GM12891 (cell line): ENCODE measurements around the gene DLG4.

ENCODE experiments used
- PAX5 ChIP-seq: IDR thresholded peaks from 2 replicates; pipeline ENCODE4 v1.6.1; 2011; ENCODE audit warnings: low read length, moderate library complexity, mild to moderate bottlenecking; ENCODE audit not compliant: insufficient read depth, severe bottlenecking
- POLR2A ChIP-seq: IDR thresholded peaks from 2 replicates; pipeline ENCODE4 v1.6.1; 2011; ENCODE audit warnings: low read depth, low read length, control low read depth
- POLR2AphosphoS5 ChIP-seq: IDR thresholded peaks from 2 replicates; pipeline ENCODE4 v1.6.1; 2011; ENCODE audit warnings: low read depth, low read length, control low read depth
- SPI1 ChIP-seq: IDR thresholded peaks from 2 replicates; pipeline ENCODE4 v1.6.1; 2011; ENCODE audit warnings: low read depth, low read length, control low read depth
- TAF1 ChIP-seq: IDR thresholded peaks from 2 replicates; pipeline ENCODE4 v1.6.1; 2011; ENCODE audit warnings: low read depth, low read length, control low read depth

DNA sequence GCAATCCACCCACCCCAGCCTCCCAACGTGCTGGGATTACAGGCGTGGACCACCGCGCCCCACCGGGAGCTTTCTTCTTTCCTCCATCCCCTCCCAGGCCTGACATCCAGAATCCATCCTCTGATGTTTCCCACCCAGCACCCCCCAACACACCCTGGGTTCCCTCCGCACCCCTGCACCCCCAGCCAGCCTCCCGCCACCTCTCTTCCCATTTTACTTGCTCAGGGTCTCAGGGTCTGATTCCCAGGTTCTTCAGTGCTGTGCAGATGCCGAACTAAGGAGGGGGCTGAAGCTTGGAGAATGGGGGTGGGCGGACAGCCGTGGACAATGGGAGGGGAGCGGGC, 40.7 kb downstream of the DLG4 start:
- TF ChIP-seq POLR2A = no peak
- TF ChIP-seq TAF1 = no peak
- no peak for TF ChIP-seq POLR2AphosphoS5
- no peak for TF ChIP-seq PAX5
- TF ChIP-seq SPI1 = no peak
